ENCODE results near the gene ATP1B3.
"Not testable (repeated sequence)": the region's sequence is repeated elsewhere in the genome, so short reads cannot be mapped to it uniquely, and the experiment has no call there.

- TF ChIP-seq, protein P1, sequence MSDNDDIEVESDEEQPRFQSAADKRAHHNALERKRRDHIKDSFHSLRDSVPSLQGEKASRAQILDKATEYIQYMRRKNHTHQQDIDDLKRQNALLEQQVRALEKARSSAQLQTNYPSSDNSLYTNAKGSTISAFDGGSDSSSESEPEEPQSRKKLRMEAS (IDR thresholded peaks at IDR 0.05), result not testable (repeated sequence)
- TF ChIP-seq, protein P2, sequence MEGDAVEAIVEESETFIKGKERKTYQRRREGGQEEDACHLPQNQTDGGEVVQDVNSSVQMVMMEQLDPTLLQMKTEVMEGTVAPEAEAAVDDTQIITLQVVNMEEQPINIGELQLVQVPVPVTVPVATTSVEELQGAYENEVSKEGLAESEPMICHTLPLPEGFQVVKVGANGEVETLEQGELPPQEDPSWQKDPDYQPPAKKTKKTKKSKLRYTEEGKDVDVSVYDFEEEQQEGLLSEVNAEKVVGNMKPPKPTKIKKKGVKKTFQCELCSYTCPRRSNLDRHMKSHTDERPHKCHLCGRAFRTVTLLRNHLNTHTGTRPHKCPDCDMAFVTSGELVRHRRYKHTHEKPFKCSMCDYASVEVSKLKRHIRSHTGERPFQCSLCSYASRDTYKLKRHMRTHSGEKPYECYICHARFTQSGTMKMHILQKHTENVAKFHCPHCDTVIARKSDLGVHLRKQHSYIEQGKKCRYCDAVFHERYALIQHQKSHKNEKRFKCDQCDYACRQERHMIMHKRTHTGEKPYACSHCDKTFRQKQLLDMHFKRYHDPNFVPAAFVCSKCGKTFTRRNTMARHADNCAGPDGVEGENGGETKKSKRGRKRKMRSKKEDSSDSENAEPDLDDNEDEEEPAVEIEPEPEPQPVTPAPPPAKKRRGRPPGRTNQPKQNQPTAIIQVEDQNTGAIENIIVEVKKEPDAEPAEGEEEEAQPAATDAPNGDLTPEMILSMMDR (IDR thresholded peaks at IDR 0.05; ENCODE audit: low read depth, low read length, missing input control), result not testable (repeated sequence)
- TF ChIP-seq GABPA (IDR thresholded peaks at IDR 0.05 in 1 of 2, conservative IDR thresholded peaks at IDR 0.05 in 1 of 2); FOXA1 (IDR thresholded peaks at IDR 0.05): not testable (repeated sequence)
These were observed 12.1 kb downstream of the ATP1B3 start for GRCh38 chr3:141888548-141888947.

All from liver (tissue), 3 donors.